Lower leg skin (tissue), 3 donors: Measurements from ENCODE around the gene RIBC2.
"Not testable (repeated sequence)": the region's sequence is repeated elsewhere in the genome, so short reads cannot be mapped to it uniquely, and the experiment has no call there.

ENCODE experiments used
- POLR2A ChIP-seq, 2 donors: fragments of 450-650 bp; IDR thresholded peaks; one replicate each; pipeline ENCODE4 v1.6.1; 2016 to 2017; ENCODE audit warnings: antibody characterized with exemption in 2 of 2, mild to moderate bottlenecking in 1 of 2, moderate library complexity in 1 of 2
- TF ChIP-seq, protein P1 (sequence below), 3 donors: fragments of 450-650 bp; IDR thresholded peaks; one replicate each; pipeline ENCODE4 v1.5.1; 2016; ENCODE audit warnings: antibody characterized with exemption in 3 of 3, mild to moderate bottlenecking in 3 of 3, moderate library complexity in 2 of 3

DNA sequence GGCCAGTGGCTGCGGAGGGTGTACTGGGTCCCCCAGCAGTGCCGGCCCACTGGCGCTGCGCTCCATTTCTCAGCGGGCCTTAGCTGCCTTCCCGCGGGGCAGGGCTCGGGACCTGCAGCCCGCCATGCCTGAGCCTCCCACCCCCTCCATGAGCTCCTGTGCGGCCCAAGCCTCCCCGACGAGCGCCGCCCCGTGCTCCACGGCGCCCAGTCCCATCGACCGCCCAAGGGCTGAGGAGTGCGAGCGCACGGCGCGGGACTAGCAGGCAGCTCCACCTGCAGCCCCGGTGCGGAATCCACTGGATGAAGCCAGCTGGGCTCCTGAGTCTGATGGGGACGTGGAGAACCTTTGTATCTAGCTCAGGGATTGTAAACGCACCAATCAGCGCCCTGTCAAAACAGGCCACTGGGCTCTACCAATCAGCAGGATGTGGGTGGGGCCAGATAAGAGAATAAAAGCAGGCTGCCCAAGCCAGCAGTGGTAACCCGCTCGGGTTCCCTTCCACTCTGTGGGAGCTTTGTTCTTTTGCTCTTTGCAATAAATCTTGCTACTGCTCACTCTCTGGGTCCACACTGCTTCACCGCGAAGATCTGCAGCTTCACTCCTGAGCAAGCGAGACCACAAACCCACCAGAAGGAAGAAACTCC, 23.5 kb downstream of the RIBC2 start:
- TF ChIP-seq, protein P1, sequence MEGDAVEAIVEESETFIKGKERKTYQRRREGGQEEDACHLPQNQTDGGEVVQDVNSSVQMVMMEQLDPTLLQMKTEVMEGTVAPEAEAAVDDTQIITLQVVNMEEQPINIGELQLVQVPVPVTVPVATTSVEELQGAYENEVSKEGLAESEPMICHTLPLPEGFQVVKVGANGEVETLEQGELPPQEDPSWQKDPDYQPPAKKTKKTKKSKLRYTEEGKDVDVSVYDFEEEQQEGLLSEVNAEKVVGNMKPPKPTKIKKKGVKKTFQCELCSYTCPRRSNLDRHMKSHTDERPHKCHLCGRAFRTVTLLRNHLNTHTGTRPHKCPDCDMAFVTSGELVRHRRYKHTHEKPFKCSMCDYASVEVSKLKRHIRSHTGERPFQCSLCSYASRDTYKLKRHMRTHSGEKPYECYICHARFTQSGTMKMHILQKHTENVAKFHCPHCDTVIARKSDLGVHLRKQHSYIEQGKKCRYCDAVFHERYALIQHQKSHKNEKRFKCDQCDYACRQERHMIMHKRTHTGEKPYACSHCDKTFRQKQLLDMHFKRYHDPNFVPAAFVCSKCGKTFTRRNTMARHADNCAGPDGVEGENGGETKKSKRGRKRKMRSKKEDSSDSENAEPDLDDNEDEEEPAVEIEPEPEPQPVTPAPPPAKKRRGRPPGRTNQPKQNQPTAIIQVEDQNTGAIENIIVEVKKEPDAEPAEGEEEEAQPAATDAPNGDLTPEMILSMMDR (IDR thresholded peaks at IDR 0.05): not testable (repeated sequence)
- TF ChIP-seq POLR2A (IDR thresholded peaks at IDR 0.05): not testable (repeated sequence)
